GM12878 (cell line): ENCODE results near the gene DTNBP1. TPM values are rescaled to one million over a fixed set of nuclear protein-coding genes. Genes with fewer than 3 reads are reported as not detected.
A peak's percentile ranks its signal among the peaks of the same experiment; 100 is the strongest.

Experiments
- ATAC-seq: fragments of 200-7000 bp; cut with Tn5 transposase; 3 replicates; pipeline ENCODE4 v1.9.1; 2020; ENCODE audit warnings: mild to moderate bottlenecking, moderate library complexity
- BruUV-seq: library from RNA; stranded (reverse); fragments of 400-500 nt; replicated peaks from 2 replicates; lab custom pipeline; 2021; lab: Mats Ljungman, UMichigan
- CTCF ChIA-PET: fragments of 300-600 bp; sonication (Branson Sonifier 250); formaldehyde crosslinking; extraction: SDS; loops from one replicate; lab custom pipeline; 2021; ENCODE audit warnings: inconsistent platforms; lab: Yijun Ruan, JAX
- POLR2A ChIA-PET: fragments of 350-600 bp; formaldehyde crosslinking; extraction: SDS; loops from one replicate; lab custom pipeline; 2021; ENCODE audit warnings: inconsistent platforms; lab: Charles Lee
- RAD21 ChIA-PET: fragments of 300-600 bp; sonication (Branson Sonifier 250); formaldehyde crosslinking; loops from one replicate; lab custom pipeline; 2023; ENCODE audit warnings: antibody characterized with exemption; ENCODE audit not compliant: unreplicated experiment; lab: Charles Lee
- SMC1A ChIA-PET: fragments of 300-600 bp; sonication (Branson Sonifier 250); formaldehyde crosslinking; loops from one replicate; lab custom pipeline; 2023; ENCODE audit not compliant: unreplicated experiment, uncharacterized antibody; lab: Charles Lee
- DNase-seq: peaks from one replicate; pipeline ENCODE4 v3.0.0-alpha.2; 2011; ENCODE audit warnings: low read depth, low spot score
- FAIRE-seq: peaks from 3 replicates; lab custom pipeline; 2011; peaks lifted over from hg19 to GRCh38; lab: Jason Lieb, UNC
- H2AFZ ChIP-seq: 2 replicates; pipeline ENCODE4 v1.6.0; 2011; ENCODE audit warnings: low read depth, low read length, control low read depth; ENCODE audit not compliant: control insufficient read depth
- H3K27ac ChIP-seq: 2 replicates; pipeline ENCODE4 v1.5.1; 2011; ENCODE audit warnings: control low read depth; ENCODE audit not compliant: control insufficient read depth, insufficient read depth
- H3K27me3 ChIP-seq, 2 experiments: replicated peaks in 1 of 2; 2 replicates each; pipeline versions ENCODE4 v1.6.0 to v1.6.1; 2011; ENCODE audit warnings: low read length in 1 of 2; ENCODE audit not compliant: control insufficient read depth in 2 of 2, insufficient read depth in 2 of 2
- H3K36me3 ChIP-seq, 2 experiments: 2 replicates each; pipeline ENCODE4 v1.5.1; 2011; ENCODE audit warnings: low read length in 1 of 2; ENCODE audit not compliant: control insufficient read depth in 2 of 2, insufficient read depth in 2 of 2
- H3K4me1 ChIP-seq: 2 replicates; pipeline ENCODE4 v1.6.1; 2011; ENCODE audit warnings: mild to moderate bottlenecking, low read length, moderate library complexity, mixed read lengths; ENCODE audit not compliant: control insufficient read depth, insufficient read depth
- H3K4me2 ChIP-seq: 2 replicates; pipeline ENCODE4 v1.6.0; 2011; ENCODE audit warnings: control low read depth; ENCODE audit not compliant: control insufficient read depth, insufficient read depth
- H3K4me3 ChIP-seq: fragments of 200-600 bp; sonication (generic); 2 replicates; pipeline ENCODE4 v1.5.1; 2016
- H3K79me2 ChIP-seq: 2 replicates; pipeline ENCODE4 v1.6.0; 2011; ENCODE audit warnings: low read length; ENCODE audit not compliant: control insufficient read depth, insufficient read depth
- H3K9ac ChIP-seq: 2 replicates; pipeline ENCODE4 v1.8.0; 2011; ENCODE audit warnings: low read length, control low read depth, mixed read lengths; ENCODE audit not compliant: control insufficient read depth, insufficient read depth
- H3K9me3 ChIP-seq: replicated peaks from 3 replicates; pipeline ENCODE4 v1.5.1; 2011; ENCODE audit warnings: mild to moderate bottlenecking, low read length; ENCODE audit not compliant: control insufficient read depth, insufficient read depth
- H4K20me1 ChIP-seq: 2 replicates; pipeline ENCODE4 v1.6.0; 2011; ENCODE audit not compliant: control insufficient read depth, insufficient read depth
- CEBPZ ChIP-seq: fragments of 150-350 bp; IDR thresholded peaks from 2 replicates; pipeline ENCODE4 v1.6.1; 2016; ENCODE audit warnings: low read depth, low read length
- MEF2B ChIP-seq: fragments of 450-650 bp; IDR thresholded peaks from 2 replicates; pipeline ENCODE4 v1.6.1; 2018; ENCODE audit warnings: mild to moderate bottlenecking, moderate library complexity; ENCODE audit not compliant: partially characterized antibody, poor library complexity, severe bottlenecking
- SIN3A ChIP-seq: IDR thresholded peaks from 2 replicates; pipeline ENCODE4 v1.6.1; 2012; ENCODE audit warnings: low read depth, low read length, improper control_type of control experiment
- ZBTB40 ChIP-seq: fragments of 450-650 bp; IDR thresholded peaks from 2 replicates; pipeline ENCODE4 v1.6.1; 2016; ENCODE audit warnings: mild to moderate bottlenecking, moderate library complexity, borderline replicate concordance
- WGBS: methylation state at CpG from one replicate; pipeline ENCODE4 v1.1.6; 2016; ENCODE audit warnings: low lambda C conversion rate; ENCODE audit not compliant: insufficient replicate concordance, insufficient coverage; ENCODE audit errors: missing lambda C conversion rate; 5-methylcytosine and 5-hydroxymethylcytosine counted together
- in situ Hi-C: fragments of 300-500 bp; cut with MboI; formaldehyde crosslinking; loops from 9 replicates; pipeline ENCODE4 v1.14.3; 2018; ENCODE audit warnings: mixed read lengths
- intact Hi-C: fragments of 100-400 bp; cut with micrococcal nuclease; formaldehyde crosslinking; loops from one replicate; pipeline ENCODE4 v1.14.2; 2022; ENCODE audit not compliant: unreplicated experiment
- polyA plus RNA-seq, 11 experiments: library from polyadenylated mRNA; depleted of rRNA in 4 of 11; unstranded in 6 of 11; stranded (reverse) in 5 of 11; fragments of >200 nt; fragmentation: Nextera tagmentation in 4 of 11; fragmentation: Illumina TruSeq in 1 of 11; extraction: Ambion mirVana in 4 of 11; extraction: Trizol in 1 of 11; gene quantifications; 1 replicate in 1 of 11; 2 replicates in 10 of 11; pipeline versions ENCODE4 v1.2.1 to v1.2.3, GENCODE V29; 2011 to 2016; ENCODE audit warnings: inconsistent platforms in 2 of 11, missing spikeins in 2 of 11, low read depth in 1 of 11
- total RNA-seq, 4 experiments: library from RNA; depleted of rRNA in 3 of 4; stranded (reverse); fragments of >200 nt in 3 of 4; fragmentation: Illumina TruSeq in 1 of 4; extraction: Trizol in 1 of 4; gene quantifications; 2 replicates each; pipeline versions ENCODE4 v1.2.1 to v1.2.3, GENCODE V29; 2013 to 2021
- TF ChIP-seq, protein P1 (sequence below): fragments of 450-650 bp; formaldehyde crosslinking; IDR thresholded peaks from 2 replicates; pipeline ENCODE4 v1.4.0; 2022; ENCODE audit warnings: mild to moderate bottlenecking, moderate library complexity
- TF ChIP-seq, protein P2 (sequence below): IDR thresholded peaks from 2 replicates; pipeline ENCODE4 v1.6.1; 2011; ENCODE audit warnings: borderline replicate concordance, low read depth, mild to moderate bottlenecking, moderate library complexity, low read length; ENCODE audit not compliant: insufficient read depth, poor library complexity, severe bottlenecking

Gene DTNBP1
- total and polyA plus RNA-seq, 10 of the 15 experiments (the other 5 are each of a cell fraction or from before 2014, with no cell fraction given): 7.1 to 40.3 (median 20.1) TPM

- no peak overlapping the region for H3K4me3 ChIP-seq
- ATAC-seq: no peak
- WGBS: 80% methylated on average over 5 of the region's 5 CpGs
- no peaks in the 10 kb centered on the region; the same call in 1 of the 2 replicates for H3K79me2 ChIP-seq
- no peak overlapping the region for H3K9ac ChIP-seq
- FAIRE-seq: peak; percentile 27
- no peak overlapping the region for H3K27ac ChIP-seq
- BruUV-seq: no TSS peak
- peaks cover 21 to 47% of the 10 kb centered on the region in 2 experiments for H3K36me3 ChIP-seq
- no peaks in the 10 kb centered on the region for H3K4me1 ChIP-seq
- SMC1A ChIA-PET: interaction anchor here (0.6 to 1.7 kb wide), 10 partner anchors 34 to 722 kb away, joined by 3 to 8 read pairs (median 4); no protein-coding TSS in a partner anchor
- RAD21 ChIA-PET: interaction anchor here (0.5 to 1.7 kb wide), 3 partner anchors 131 to 714 kb away, joined by 3 to 5 read pairs (median 3); no protein-coding TSS in a partner anchor
- no peak overlapping the region for H2AFZ ChIP-seq
- H3K4me2 ChIP-seq: no peak overlapping the region
- POLR2A ChIA-PET: no interaction called here
- H3K9me3 ChIP-seq: no peaks in the 10 kb centered on the region
- no peaks in the 10 kb centered on the region for H3K27me3 ChIP-seq
- intact Hi-C loops: loop anchor here (1.0 to 5.0 kb wide), 3 partner anchors 131 to 1280 kb away; no protein-coding TSS in a partner anchor
- no peak for DNase-seq
- H4K20me1 ChIP-seq: no peaks in the 10 kb centered on the region
- in situ Hi-C loops: loop anchor here (25.0 kb wide), 1 partner anchor 1280 kb away; no protein-coding TSS in a partner anchor
- CTCF ChIA-PET: interaction anchor here (0.7 to 1.4 kb wide), 5 partner anchors 14 to 1363 kb away, joined by 3 to 4 read pairs (median 3); no protein-coding TSS in a partner anchor
- TF ChIP-seq SIN3A (no peak), ZBTB40 (no peak), MEF2B (no peak), CEBPZ (no peak)
- TF ChIP-seq, protein P1, sequence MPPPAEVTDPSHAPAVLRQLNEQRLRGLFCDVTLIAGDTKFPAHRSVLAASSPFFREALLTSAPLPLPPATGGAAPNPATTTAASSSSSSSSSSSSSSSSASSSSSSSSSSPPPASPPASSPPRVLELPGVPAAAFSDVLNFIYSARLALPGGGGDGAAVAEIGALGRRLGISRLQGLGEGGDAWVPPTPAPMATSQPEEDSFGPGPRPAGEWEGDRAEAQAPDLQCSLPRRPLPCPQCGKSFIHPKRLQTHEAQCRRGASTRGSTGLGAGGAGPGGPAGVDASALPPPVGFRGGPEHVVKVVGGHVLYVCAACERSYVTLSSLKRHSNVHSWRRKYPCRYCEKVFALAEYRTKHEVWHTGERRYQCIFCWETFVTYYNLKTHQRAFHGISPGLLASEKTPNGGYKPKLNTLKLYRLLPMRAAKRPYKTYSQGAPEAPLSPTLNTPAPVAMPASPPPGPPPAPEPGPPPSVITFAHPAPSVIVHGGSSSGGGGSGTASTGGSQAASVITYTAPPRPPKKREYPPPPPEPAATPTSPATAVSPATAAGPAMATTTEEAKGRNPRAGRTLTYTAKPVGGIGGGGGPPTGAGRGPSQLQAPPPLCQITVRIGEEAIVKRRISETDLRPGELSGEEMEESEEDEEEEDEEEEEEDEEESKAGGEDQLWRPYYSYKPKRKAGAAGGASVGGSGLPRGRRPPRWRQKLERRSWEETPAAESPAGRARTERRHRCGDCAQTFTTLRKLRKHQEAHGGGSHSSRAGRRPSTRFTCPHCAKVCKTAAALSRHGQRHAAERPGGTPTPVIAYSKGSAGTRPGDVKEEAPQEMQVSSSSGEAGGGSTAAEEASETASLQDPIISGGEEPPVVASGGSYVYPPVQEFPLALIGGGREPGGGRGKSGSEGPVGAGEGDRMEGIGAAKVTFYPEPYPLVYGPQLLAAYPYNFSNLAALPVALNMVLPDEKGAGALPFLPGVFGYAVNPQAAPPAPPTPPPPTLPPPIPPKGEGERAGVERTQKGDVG (CRISPR knock-in tag): no peak
- TF ChIP-seq, protein P2, sequence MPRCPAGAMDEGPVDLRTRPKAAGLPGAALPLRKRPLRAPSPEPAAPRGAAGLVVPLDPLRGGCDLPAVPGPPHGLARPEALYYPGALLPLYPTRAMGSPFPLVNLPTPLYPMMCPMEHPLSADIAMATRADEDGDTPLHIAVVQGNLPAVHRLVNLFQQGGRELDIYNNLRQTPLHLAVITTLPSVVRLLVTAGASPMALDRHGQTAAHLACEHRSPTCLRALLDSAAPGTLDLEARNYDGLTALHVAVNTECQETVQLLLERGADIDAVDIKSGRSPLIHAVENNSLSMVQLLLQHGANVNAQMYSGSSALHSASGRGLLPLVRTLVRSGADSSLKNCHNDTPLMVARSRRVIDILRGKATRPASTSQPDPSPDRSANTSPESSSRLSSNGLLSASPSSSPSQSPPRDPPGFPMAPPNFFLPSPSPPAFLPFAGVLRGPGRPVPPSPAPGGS: no peak
Observed at GRCh38 chr6:15491986-15492269, 170.9 kb downstream of the DTNBP1 start.
